Keratinocyte (primary cell): Measurements from ENCODE around the gene FBH1. TPM values are rescaled to one million over a fixed set of nuclear protein-coding genes. Genes with fewer than 3 reads are reported as not detected.

ENCODE experiments used
- DNase-seq: peaks from one replicate; pipeline ENCODE4 v3.0.0-alpha.2; 2011; ENCODE audit warnings: low read depth, missing footprints, low spot score
- FAIRE-seq: peaks from 2 replicates; lab custom pipeline; 2011; peaks lifted over from hg19 to GRCh38; lab: Jason Lieb, UNC
- H2AFZ ChIP-seq: 2 replicates; pipeline ENCODE4 v1.6.0; 2012; ENCODE audit warnings: low read length, control low read depth, inconsistent platforms; ENCODE audit not compliant: control insufficient read depth
- H3K27ac ChIP-seq: 2 replicates; pipeline ENCODE4 v1.5.1; 2011; ENCODE audit warnings: low read length; ENCODE audit not compliant: control insufficient read depth, insufficient read depth
- H3K27me3 ChIP-seq: 3 replicates; pipeline ENCODE4 v1.6.0; 2011; ENCODE audit warnings: low read length; ENCODE audit not compliant: control insufficient read depth, insufficient read depth; ENCODE audit errors: extremely low read depth
- H3K36me3 ChIP-seq, 2 experiments: 2 replicates in 1 of 2; 3 replicates in 1 of 2; pipeline ENCODE4 v1.5.1; 2011; ENCODE audit warnings: low read length in 2 of 2, mild to moderate bottlenecking in 1 of 2; ENCODE audit not compliant: control insufficient read depth in 2 of 2, insufficient read depth in 2 of 2; ENCODE audit errors: extremely low read depth in 1 of 2
- H3K4me1 ChIP-seq: 3 replicates; pipeline ENCODE4 v1.5.1; 2011; ENCODE audit warnings: low read length; ENCODE audit not compliant: control insufficient read depth, insufficient read depth; ENCODE audit errors: extremely low read depth
- H3K4me2 ChIP-seq: 3 replicates; pipeline ENCODE4 v1.6.0; 2011; ENCODE audit warnings: low read depth, low read length; ENCODE audit not compliant: control insufficient read depth, insufficient read depth; ENCODE audit errors: extremely low read depth
- H3K4me3 ChIP-seq, 3 experiments: fragments of 200-600 bp in 1 of 3; sonication (generic) in 1 of 3; 2 replicates in 2 of 3; 3 replicates in 1 of 3; pipeline ENCODE4 v1.5.1; 2011 to 2016; ENCODE audit warnings: low read length in 3 of 3, mild to moderate bottlenecking in 3 of 3, control low read depth in 2 of 3, inconsistent platforms in 1 of 3, low read depth in 1 of 3, mixed read lengths in 1 of 3, mixed run types in 1 of 3, moderate library complexity in 1 of 3; ENCODE audit not compliant: control insufficient read depth in 2 of 3, insufficient read depth in 2 of 3; ENCODE audit errors: extremely low read depth in 1 of 3
- H3K79me2 ChIP-seq: 2 replicates; pipeline ENCODE4 v1.6.0; 2012; ENCODE audit warnings: low read length; ENCODE audit not compliant: control insufficient read depth, insufficient read depth
- H3K9ac ChIP-seq: 3 replicates; pipeline ENCODE4 v1.6.0; 2011; ENCODE audit warnings: low read length; ENCODE audit not compliant: control insufficient read depth, insufficient read depth; ENCODE audit errors: extremely low read depth
- H3K9me1 ChIP-seq: 3 replicates; pipeline ENCODE4 v1.6.0; 2011; ENCODE audit warnings: low read length; ENCODE audit not compliant: control insufficient read depth, insufficient read depth; ENCODE audit errors: extremely low read depth
- H3K9me3 ChIP-seq: 2 replicates; pipeline ENCODE4 v1.5.1; 2012; ENCODE audit warnings: low read depth, low read length; ENCODE audit not compliant: control insufficient read depth
- H4K20me1 ChIP-seq: 3 replicates; pipeline ENCODE4 v1.6.0; 2011; ENCODE audit warnings: low read length; ENCODE audit not compliant: control insufficient read depth, insufficient read depth; ENCODE audit errors: extremely low read depth
- CTCF ChIP-seq, 3 experiments: IDR thresholded peaks in 1 of 3; conservative IDR thresholded peaks in 1 of 3; optimal IDR thresholded peaks in 1 of 3; 2 replicates in 2 of 3; 3 replicates in 1 of 3; pipeline versions ENCODE3 to v1.5.1; 2011; ENCODE audit warnings: low read length in 3 of 3, mild to moderate bottlenecking in 3 of 3, moderate library complexity in 2 of 3, control low read depth in 1 of 3, inconsistent platforms in 1 of 3; ENCODE audit not compliant: insufficient read depth in 2 of 3; ENCODE audit errors: extremely low read depth in 1 of 3
- EZH2 ChIP-seq: IDR thresholded peaks from one replicate; pipeline ENCODE4 v1.6.1; 2012; ENCODE audit warnings: inconsistent platforms, mild to moderate bottlenecking, low read length, moderate library complexity
- dilution Hi-C: fragments of 300-500 bp; cut with MboI; formaldehyde crosslinking; loops from one replicate; pipeline ENCODE4 v1.7.0; 2020; ENCODE audit warnings: low sequenced_read_pairs; ENCODE audit not compliant: extremely low pct_ligation_motif_present
- polyA plus RNA-seq, 5 experiments: library from polyadenylated mRNA; depleted of rRNA in 3 of 5; stranded (reverse) in 3 of 5; stranded (forward) in 1 of 5; unstranded in 1 of 5; fragments of >200 nt; gene quantifications; 1 replicate in 1 of 5; 2 replicates in 3 of 5; 3 replicates in 1 of 5; pipeline versions ENCODE4 v1.2.1 to v1.2.3, GENCODE V29; 2011 to 2012; ENCODE audit warnings: missing spikeins in 2 of 5, low read depth in 1 of 5, low replicate concordance in 1 of 5

Gene FBH1
- polyA plus RNA-seq, 1 donor (not counting 4 experiments of a cell fraction or from before 2014, with no cell fraction given) = 61.8 TPM

DNA sequence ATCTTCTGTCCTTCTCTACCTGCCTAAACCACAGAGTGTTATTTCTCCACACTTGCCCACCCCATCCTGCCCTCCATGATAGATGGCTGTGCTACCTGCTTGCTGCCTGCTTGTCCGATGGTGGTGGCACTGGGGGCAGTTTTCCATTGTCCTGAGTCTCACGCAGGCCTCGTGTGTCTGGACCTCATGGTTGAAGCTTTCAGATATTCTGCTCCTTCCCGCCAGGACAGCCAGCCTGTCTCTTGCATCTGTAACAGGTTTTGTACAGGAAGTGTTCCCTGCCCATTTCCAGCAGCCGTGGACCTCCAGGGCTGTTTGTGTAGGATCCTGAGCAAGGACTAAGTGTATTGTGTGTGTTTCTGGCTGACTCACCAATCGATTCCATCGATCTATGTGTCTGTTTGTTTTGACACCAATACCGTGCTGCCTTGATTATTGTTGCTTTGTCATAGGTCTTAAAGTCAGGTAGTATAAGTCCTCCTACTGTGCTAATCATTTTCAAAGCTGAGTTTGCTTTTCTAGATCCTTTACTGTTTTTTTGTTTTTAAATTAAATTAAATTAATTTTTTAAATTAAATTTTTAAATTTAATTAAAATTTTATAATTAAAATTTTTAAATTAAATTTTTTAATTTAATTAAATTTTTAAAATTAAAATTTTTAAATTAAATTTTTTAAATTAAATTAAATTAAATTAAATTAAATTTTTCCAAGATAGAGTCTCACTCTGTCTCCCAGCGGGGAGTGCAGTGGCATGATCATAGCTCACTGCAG lies 78.8 kb downstream of the FBH1 start:
- no peak overlapping the region for H3K4me2 ChIP-seq

DNA sequence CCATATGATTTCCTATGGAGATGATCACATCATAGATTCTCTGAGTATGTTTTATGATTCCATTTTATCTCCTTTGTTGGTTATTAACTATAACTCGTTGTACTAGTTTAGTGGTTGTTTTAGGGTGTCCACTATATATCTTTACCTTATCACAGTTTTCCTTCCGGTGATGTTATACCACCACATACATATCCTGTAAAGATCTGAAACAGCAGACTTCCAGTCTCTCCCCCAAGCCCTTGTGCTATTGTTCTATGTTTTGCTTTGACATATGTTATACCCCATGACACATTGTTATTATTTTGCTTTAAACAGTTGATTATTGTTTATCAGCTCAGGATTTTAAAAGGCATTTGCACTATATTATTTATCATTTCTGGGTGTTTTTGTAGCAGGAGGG lies 80.0 kb downstream of the FBH1 start:
- no peaks in the 10 kb centered on the region for H3K79me2 ChIP-seq
- no peak for FAIRE-seq
- peaks cover 8% of the 10 kb centered on the region for H3K4me1 ChIP-seq
- no peak overlapping the region for H2AFZ ChIP-seq
- H3K27me3 ChIP-seq = no peaks in the 10 kb centered on the region
- dilution Hi-C loops = loop anchor here (25.0 kb wide), 1 partner anchor 117 kb away; the partner anchor contains the start of gene RBM17
- H3K9me1 ChIP-seq = no peaks in the 10 kb centered on the region
- H3K9ac ChIP-seq = no peak overlapping the region
- H3K27ac ChIP-seq = no peak overlapping the region
- no peaks in the 10 kb centered on the region for H4K20me1 ChIP-seq
- H3K4me2 ChIP-seq = no peak overlapping the region
- H3K9me3 ChIP-seq = no peaks in the 10 kb centered on the region
- no peaks in the 10 kb centered on the region for H3K36me3 ChIP-seq
- TF ChIP-seq EZH2 (no peak), CTCF (optimal IDR thresholded peaks at IDR 0.05 in 1 of 3, IDR thresholded peaks at IDR 0.05 in 1 of 3, conservative IDR thresholded peaks at IDR 0.05 in 1 of 3; ENCODE audit: extremely low read depth in 1 of 3, insufficient read depth in 2 of 3, low read length in 3 of 3) (no peak)
- DNase-seq = no peak
- no peak overlapping the region for H3K4me3 ChIP-seq

More for the DNA sequence above, 78.8 kb downstream of the FBH1 start:
- H3K79me2 ChIP-seq = no peaks in the 10 kb centered on the region
- no peaks in the 10 kb centered on the region for H3K9me1 ChIP-seq
- no peaks in the 10 kb centered on the region for H3K9me3 ChIP-seq
- no peak for FAIRE-seq
- no peaks in the 10 kb centered on the region for H3K36me3 ChIP-seq
- H3K27ac ChIP-seq = no peak overlapping the region
- no peaks in the 10 kb centered on the region for H4K20me1 ChIP-seq
- no peak overlapping the region for H3K4me3 ChIP-seq
- H3K9ac ChIP-seq = no peak overlapping the region
- no peak overlapping the region for H2AFZ ChIP-seq
- dilution Hi-C loops = loop anchor here (25.0 kb wide), 1 partner anchor 118 kb away; the partner anchor contains the start of gene RBM17
- TF ChIP-seq CTCF (optimal IDR thresholded peaks at IDR 0.05 in 1 of 3, IDR thresholded peaks at IDR 0.05 in 1 of 3, conservative IDR thresholded peaks at IDR 0.05 in 1 of 3; ENCODE audit: extremely low read depth in 1 of 3, insufficient read depth in 2 of 3, low read length in 3 of 3) = no peak
- TF ChIP-seq EZH2 = no peak
- DNase-seq = no peak
- no peaks in the 10 kb centered on the region for H3K27me3 ChIP-seq
- peaks cover 8% of the 10 kb centered on the region for H3K4me1 ChIP-seq
